GM19468 (cell line): Measurements from ENCODE around the gene TUBB4B.
A peak's percentile ranks its signal among the peaks of the same experiment; 100 is the strongest.
"Not testable (repeated sequence)": the region's sequence is repeated elsewhere in the genome, so short reads cannot be mapped to it uniquely, and the experiment has no call there.

Experiments used
- ATAC-seq: cut with Tn5 transposase; IDR thresholded peaks from one replicate; pipeline ENCODE4 v1.9.1; 2021; ENCODE audit warnings: mild to moderate bottlenecking, moderate library complexity, moderate number of reproducible peaks; ENCODE audit not compliant: unreplicated experiment; ENCODE audit errors: extremely low read depth

The TUBB4B gene

DNA sequence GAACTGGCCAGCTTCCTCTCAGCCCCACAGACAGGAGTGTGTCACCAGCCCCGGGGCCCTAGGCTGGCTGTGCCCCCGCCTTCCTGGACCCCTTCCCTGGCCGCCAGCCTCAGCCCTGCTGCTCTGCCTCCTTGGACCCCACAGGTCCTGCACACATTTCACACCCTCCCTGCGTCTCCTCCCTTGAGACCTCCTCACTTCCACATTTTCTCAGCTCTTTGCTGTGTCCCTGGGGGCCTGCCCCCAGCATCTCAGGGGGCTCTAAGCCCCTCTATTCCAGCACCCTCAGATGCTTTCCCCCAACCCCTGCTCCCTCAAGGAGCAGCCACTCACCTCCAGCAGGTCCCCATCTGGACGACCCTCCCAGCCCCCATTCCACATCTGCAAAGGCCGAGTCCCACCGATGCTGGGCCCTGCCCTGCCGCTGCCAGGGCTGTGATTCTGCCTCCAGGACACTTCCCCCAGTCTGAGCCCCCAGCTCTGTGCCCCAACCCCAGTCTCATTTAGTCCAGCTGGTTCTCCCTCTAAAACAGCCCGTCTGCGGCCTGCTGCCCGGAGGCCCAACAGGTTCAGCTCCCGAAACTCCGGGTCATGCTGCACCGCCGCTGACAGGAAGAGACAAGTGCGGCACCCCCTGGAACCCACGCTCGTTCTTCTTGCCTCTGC lies 6.2 kb upstream of the TUBB4B start:
- ATAC-seq, result no peak

DNA sequence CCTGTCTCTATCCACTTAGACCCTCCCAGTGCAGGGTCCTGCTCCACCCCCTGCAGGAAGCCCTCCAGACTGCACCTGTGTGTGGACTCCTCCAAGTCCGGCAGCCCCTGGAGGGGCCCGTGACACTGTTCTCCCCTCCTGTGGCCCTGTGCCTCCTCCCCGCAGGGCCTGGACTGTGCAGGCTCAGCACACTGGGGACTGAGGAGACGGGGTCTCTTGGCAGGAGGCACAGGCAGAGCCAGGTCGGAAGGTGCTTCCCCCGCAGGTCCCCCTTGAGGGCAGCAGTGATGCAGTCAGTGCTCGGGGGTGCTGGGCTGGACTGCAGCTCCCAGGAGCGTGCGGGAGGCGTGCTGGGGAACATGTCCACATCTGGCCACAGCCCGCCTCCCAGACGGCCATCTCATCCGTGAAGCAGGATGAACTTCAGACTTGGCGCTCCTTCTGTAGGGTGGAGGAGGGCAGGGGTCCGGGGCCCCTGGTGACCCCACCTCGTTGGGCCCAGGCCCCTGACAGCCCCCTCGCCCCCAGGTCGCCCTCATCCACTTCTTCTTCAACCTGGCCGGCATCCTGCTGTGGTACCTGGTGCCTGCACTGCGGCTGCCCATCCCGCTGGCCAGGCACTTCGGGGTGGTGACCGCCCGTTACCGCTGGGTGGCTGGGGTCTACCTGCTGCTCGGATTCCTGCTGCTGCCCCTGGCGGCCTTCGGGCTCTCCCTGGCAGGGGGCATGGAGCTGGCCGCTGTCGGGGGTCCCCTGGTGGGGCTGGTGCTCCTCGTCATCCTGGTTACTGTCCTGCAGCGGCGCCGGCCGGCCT lies 5.5 kb upstream of the TUBB4B start:
- ATAC-seq, result no peak

GRCh38 chr9:137236238-137236935 lies 4.7 kb upstream of the TUBB4B start:
- no peak for ATAC-seq

DNA sequence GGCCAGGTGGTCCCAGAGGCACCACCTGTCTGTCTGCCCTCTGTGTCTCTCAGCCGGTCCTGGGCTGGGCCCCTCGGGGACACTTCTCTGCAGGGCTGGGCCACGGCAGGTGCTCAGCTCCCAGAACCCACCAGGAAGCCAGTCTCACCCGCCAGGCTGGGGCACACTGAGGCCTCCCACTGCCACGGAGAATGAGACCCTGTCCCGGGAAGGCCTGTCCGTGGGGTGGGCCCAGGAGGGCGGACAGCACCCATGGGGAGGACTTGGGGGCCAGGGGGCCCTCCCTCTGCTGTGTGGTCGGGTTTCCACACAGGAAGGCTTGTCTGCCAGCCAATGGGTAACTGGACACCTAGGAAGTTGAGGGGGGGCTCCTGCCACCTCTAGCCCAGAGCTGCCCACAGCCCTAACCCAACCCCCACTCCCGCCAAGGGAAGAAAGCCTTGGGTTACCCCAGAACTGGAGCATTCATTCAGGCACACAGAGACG lies 4.1 kb upstream of the TUBB4B start:
- no peak for ATAC-seq

GRCh38 chr9:137237759-137238726 lies 3.0 kb upstream of the TUBB4B start:
- no peak for ATAC-seq

DNA sequence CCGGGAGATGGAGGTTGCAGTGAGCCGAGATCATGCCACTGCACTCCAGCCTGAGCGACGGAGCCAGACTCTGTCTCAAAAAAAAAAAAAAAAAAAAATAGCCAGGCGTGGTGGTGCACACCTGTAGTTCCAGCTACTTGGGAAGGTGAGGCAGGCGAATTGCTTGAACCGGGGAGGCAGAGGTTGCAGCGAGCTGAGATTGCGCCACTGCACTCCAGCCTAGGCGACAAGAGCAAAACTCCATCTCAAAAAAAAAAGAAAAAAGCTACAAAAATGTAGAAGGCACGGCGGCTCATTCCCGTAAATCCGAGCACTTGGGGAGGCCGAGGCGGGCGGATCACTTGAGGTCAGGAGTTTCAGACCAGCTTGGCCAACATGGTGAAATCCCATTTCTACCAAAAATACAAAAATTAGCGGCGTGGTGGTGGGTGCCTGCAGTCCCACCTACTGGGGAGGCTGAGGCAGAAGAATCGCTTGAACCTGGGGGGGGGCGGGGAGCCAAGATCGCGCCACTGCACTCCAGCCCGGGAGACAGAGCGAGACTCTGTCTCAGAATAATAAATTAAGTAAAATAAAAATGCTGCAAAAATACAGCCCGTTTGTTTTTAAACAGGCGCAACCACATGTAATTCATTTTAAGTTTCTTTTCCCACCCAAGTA lies 1.4 kb upstream of the TUBB4B start:
- ATAC-seq, result not testable (repeated sequence)

DNA sequence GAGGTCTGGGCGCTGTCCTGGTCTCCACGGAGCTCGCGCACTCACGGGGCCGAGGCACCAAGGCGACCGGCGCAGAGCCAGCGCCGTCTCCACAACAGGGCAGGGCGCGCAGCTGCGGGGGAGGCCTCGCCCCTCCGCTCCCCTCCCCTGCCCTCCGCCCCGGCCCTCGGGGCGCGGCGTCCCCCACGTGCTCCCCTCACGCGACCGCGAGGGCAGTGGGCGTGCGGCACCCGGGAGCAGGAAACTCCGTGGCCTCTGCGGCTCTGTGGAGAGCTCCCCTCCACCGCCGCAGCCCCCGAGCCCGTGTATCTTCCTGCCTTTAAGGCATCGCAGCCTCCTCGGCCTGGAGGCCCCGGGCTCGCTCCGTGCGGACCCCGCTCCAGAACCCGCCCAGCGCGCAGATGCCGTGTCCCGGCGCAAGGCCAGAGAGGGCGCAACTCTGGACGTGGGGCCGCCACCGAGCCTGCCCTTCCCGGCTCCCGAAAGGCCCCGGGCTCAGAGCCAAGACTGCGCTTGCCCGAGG lies 708 bp upstream of the TUBB4B start:
- ATAC-seq, result no peak

- peak; percentile 0 for ATAC-seq
Observed at GRCh38 chr9:137241490-137242268, 592 bp downstream of the TUBB4B start.

DNA sequence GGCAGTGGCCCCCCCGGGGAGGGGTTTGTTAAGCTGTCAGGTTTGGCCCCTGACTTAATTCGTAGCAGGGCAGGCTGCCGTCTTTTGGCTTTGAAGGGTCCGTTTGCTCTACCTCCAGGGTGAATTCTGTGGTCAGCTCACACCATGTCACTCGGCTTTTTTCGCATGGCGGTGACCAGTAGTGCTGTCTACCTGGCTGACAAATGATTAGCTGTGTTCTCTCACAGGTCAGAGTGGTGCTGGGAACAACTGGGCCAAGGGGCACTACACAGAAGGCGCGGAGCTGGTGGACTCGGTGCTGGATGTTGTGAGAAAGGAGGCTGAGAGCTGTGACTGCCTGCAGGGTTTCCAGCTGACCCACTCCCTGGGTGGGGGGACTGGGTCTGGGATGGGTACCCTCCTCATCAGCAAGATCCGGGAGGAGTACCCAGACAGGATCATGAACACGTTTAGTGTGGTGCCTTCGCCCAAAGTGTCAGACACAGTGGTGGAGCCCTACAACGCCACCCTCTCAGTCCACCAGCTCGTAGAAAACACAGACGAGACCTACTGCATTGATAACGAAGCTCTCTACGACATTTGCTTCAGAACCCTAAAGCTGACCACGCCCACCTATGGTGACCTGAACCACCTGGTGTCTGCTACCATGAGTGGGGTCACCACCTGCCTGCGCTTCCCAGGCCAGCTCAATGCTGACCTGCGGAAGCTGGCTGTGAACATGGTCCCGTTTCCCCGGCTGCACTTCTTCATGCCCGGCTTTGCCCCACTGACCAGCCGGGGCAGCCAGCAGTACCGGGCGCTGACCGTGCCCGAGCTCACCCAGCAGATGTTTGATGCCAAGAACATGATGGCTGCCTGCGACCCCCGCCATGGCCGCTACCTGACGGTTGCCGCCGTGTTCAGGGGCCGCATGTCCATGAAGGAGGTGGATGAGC lies 1.4 kb downstream of the TUBB4B start:
- ATAC-seq, result no peak

DNA sequence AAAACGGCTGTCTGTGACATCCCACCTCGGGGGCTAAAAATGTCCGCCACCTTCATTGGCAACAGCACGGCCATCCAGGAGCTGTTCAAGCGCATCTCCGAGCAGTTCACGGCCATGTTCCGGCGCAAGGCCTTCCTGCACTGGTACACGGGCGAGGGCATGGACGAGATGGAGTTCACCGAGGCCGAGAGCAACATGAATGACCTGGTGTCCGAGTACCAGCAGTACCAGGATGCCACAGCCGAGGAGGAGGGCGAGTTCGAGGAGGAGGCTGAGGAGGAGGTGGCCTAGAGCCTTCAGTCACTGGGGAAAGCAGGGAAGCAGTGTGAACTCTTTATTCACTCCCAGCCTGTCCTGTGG lies 2.2 kb downstream of the TUBB4B start:
- not testable (repeated sequence) for ATAC-seq

GRCh38 chr9:137243626-137244485 lies 2.8 kb downstream of the TUBB4B start:
- ATAC-seq, result no peak

GRCh38 chr9:137244486-137245449 lies 3.7 kb downstream of the TUBB4B start:
- ATAC-seq, result no peak

- no peak for ATAC-seq
Observed at GRCh38 chr9:137245450-137246421, 4.6 kb downstream of the TUBB4B start.
